Epithelial cell of proximal tubule (primary cell): ENCODE measurements around the gene R3HDM4. TPM values are rescaled to one million over a fixed set of nuclear protein-coding genes. Genes with fewer than 3 reads are reported as not detected.

Experiments used
- DNase-seq: peaks from one replicate; pipeline ENCODE4 v3.0.0-alpha.2; 2011; ENCODE audit warnings: low read depth
- H3K4me3 ChIP-seq: 2 replicates; pipeline ENCODE4 v1.5.1; 2011; ENCODE audit warnings: low read depth, mild to moderate bottlenecking, low read length
- CTCF ChIP-seq: conservative IDR thresholded peaks from 2 replicates; pipeline ENCODE4 v1.5.1; 2012; ENCODE audit warnings: low read depth, mild to moderate bottlenecking, low read length
- total RNA-seq: library from RNA; depleted of rRNA; stranded (reverse); fragments of >200 nt; gene quantifications from 2 replicates; pipeline ENCODE4 v1.2.3, GENCODE V29; 2015

Gene R3HDM4
- total RNA-seq, 1 donor from 2014 or later = 49.8 TPM

- H3K4me3 ChIP-seq = no peak overlapping the region
- no peak for TF ChIP-seq CTCF
- DNase-seq = no peak
These were observed 32.6 kb upstream of the R3HDM4 start for GRCh38 chr19:945401-946252.

- TF ChIP-seq CTCF = no peak
- no peak overlapping the region for H3K4me3 ChIP-seq
- no peak for DNase-seq
These were observed 31.7 kb upstream of the R3HDM4 start for GRCh38 chr19:944663-945241.

- no peak for DNase-seq
- no peak overlapping the region for H3K4me3 ChIP-seq
- TF ChIP-seq CTCF = no peak
These were observed 31.1 kb upstream of the R3HDM4 start for GRCh38 chr19:944171-944567.

- H3K4me3 ChIP-seq = no peak overlapping the region
- no peak for DNase-seq
- no peak for TF ChIP-seq CTCF
These were observed 30.6 kb upstream of the R3HDM4 start for GRCh38 chr19:943551-944170.

GRCh38 chr19:942133-942645 is 29.2 kb upstream of the R3HDM4 start:
- DNase-seq = no peak
- TF ChIP-seq CTCF = no peak
- H3K4me3 ChIP-seq = no peak overlapping the region

- H3K4me3 ChIP-seq = peak overlapping the region; percentile 39
- no peak for DNase-seq
- TF ChIP-seq CTCF = no peak
These were observed 28.5 kb upstream of the R3HDM4 start for GRCh38 chr19:941292-942132.
